Measurements from ENCODE around the gene ATG12.
"Not testable (repeated sequence)": the region's sequence is repeated elsewhere in the genome, so short reads cannot be mapped to it uniquely, and the experiment has no call there.

The ATG12 gene

DNA sequence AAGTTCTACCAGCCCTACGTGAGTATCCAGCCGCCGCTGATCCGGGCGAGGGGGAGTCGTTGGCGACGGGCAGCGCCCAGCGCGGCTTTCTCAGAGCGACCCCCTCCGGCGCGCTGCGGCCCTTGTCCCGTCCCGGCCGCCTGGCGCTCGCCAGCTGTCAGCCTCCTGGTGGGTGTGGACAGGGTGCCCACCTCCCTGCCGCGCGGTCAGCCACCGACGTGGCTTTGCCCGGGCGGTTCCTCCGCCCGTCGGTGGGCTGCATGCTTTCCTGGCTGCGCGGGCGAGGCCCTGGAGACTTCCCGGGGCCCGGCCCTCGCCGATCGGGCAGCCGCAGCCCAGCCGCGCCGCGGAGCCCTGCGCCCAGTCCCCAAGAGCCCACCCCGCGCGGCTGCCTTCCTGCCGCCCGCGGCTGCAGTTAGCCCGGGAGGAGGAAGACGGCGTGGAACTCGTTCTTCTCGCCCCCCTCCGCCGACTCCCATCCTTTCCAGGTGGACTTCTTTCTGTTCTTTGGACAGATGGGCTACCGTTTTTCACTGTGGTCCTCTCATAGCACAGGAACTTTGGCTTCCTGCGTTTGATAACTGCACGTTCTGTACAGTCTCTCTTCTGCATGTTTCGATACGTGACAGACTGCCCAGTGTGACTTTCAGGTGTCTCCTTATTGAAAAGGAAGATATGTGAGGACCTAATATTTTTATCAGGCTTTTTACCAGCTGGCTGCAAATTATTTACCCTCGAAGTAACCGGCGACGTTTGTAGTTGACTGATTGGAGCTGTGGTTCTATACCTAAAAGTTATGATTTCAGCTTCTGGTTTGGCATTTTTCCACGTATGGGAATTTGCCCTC lies 947 bp upstream of the ATG12 start:
- peak; percentile 60 to 66 for DNase-seq

DNA sequence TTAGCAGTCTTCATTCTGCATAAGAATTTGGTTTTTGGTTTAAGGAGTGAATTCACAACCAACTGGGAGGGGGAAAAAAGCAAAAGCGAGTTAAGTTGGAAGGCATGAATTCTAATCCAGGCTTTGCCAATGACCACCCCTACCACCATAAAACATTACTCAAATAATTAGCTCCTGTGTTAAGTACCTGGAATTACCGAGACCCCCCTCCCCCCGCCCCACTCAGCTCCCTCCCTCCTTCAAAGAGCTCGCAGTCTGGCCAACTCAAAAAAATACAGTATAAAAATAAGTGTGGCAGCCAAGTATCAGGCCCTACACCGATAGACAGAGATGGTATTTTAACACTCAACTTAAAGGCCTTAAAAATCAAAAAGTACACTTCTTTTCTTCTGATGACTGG lies 492 bp downstream of the ATG12 start:
- DNase-seq, result no peak

DNA sequence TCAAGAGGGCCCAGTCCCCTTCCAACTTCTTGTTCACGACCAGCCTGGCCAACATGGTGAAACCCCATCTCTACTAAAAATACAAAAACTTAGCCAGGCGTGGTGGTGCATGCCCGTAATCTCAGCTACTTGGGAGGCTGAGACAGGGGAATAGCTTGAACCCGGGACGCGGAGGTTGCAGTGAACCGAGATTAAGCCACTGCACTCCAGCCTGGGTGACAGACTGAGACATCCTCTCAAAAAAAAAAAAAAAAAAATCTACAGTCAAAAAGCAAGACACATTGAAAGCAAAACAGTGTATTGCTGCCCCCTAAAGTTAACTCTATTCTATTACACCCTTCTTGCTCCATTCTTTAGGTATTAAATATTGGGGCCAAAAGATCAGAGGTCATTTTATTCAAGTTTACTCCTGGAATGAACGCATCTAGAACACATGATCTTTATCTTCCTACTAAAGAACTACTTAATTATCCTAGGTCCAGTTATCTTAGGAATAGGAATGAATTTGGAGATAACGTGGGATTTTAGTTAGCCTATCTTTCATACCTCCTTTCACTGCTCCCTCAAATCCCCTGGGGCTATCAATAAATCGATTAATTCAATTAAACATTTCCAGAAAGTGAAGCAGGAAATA lies 2.4 kb downstream of the ATG12 start:
- DNase-seq, result peak; percentile 34 to 37

GRCh38 chr5:115835481-115835880 lies 5.9 kb downstream of the ATG12 start:
- DNase-seq, result no peak

DNA sequence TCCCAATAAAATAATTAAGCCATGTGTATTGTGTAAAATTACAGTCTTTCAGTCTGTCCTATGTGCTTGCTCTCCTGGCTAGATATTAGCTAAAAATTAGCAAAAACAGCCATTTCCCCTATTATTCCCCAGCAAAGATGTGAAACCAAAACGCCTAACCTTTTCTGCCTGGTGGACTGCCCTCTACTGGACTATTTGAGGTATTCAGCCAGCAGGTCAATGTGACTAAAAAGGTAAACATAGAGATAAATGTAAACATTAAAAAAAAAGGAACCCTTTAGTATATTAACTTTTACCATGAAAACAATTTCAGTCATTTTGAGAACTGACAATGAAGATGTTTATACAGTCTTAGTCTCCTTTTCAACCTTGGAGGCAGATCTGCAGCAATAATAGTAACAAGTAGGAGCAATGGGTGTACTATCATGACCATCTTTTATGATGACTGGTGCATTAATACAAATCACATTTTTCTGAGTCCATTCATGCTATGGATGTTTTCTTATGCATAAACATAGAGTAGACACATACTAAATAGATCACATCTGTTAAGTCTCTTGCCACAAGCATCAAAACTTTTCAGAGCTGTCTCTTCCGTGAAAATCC lies 10.1 kb downstream of the ATG12 start:
- peak; percentile 5 to 23 for DNase-seq

DNA sequence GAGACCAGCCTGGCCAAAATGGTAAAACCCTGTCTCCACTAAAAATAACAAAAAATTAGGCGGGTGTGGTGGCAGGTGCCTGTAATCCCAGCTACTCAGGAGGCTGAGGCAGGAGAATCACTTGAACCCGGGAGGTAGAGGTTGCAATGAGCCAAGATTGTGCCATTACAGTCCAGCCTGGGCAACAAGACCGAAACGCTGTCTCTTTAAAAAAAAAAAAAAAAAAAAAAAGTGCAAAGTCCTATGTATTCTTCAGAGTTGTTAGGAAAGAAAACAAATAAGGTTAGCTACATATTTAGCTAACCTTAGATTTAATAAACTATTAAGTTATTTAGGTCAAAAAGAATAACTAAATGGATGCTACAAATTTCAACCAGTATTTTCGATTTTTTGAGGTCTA lies 11.5 kb downstream of the ATG12 start:
- no peak for DNase-seq

DNA sequence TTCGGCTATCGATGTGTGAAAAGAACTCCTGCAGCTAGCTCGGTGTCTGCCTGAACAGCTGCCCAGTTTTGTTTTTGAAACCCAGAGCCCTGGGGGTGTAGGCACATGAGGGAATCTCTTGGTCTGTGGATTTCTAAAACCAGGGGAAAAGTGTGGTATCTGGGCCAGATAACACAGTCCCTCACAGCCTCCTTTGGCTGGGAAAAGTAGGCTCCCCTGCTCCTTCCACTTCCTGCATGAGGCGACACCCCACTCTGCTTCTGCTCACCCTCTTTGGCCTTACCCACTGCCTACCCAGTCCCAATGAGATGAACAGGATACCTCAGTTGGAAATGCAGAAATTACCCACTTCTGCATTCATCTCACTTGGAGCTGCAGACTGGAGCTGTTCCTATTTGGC lies 15.4 kb downstream of the ATG12 start:
- DNase-seq, result no peak

- not testable (repeated sequence) for DNase-seq
These were observed 16.4 kb downstream of the ATG12 start for GRCh38 chr5:115824983-115825382.

DNA sequence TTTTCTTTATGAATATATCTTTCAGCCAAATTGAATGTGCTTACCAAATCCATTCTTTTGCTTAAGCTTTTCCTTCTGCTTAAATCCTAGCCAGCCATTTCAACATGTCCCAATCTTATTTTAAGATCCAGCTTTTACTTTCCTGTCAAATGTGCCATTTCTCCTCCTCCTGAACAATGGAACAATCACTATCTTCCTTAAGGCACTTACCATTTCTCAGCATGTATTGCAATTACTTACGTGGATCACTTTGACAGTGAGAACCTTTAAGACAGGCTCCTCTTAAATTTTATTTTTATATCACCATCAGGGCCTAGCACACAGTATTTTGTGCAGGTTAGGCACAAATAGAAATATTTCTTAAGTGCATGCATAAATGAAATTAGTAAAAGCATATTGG lies 20.5 kb downstream of the ATG12 start:
- DNase-seq, result no peak

DNA sequence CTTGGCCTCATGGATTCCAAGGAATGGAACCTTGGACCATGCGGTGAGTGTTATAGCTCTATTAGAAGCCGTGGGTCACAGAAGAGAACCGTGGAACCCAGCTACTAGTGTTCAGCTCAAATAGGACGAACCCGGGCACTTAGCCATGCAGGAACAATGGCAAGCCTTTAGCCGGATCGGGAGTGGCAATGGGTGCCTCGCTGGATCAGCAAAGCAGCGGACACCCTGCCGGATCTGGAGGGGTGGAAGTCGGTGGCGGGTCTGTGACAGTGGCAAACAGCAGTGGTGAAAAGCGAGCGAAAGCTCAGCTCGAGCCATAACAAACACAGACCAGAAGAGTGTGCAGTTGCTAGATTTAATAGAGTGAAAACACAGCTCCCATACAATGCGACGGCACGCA lies 22.5 kb downstream of the ATG12 start:
- no peak for DNase-seq

- no peak for DNase-seq
These were observed 24.0 kb downstream of the ATG12 start for GRCh38 chr5:115817386-115817785.

DNA sequence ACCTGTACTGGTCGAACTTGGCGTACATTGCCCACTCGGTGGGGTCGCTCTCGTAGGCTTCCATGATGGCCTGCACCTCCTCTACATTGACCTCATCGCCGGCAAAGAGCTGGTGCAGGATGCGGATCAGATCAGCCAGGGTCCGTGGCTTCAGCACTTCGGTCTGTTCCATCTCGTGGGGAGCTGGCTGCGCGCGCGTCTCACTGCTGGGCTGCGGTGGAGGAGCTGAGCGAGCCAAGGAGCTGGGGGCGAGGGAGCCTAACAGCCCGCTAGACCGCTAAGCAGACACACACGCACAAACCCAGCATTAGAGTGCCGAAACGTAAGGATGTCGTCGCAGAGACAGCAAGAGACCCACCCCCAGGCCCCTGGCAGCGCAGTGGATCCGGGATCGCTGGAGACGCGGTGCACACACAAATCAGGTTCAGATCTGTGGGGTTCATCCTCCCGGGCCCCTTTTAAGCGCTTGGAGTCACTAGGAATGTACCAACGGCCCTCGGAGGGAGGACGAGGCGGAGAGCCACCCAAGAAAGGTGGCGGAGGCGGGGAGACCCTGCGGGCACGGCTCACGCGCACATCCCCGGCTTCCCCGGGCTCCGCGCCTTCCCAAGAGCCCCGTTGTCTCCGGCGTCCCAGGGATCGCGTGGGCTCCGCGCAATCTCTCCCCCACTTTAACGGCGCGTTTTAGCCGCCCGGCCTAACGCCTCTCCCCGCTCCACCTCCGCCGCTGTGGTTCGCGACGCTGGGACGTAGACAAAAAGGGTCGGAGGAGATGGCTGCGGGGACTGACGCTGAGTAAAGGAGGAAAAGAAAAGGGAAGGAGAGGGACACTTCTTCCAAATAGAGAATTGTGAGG lies 24.9 kb downstream of the ATG12 start, which contains the start of gene CDO1:
TSS of gene CDO1 (minus strand) at position 434 of the 856 bp plus-strand sequence. CDS start at position 172, 262 bp downstream.
- DNase-seq, result no peak

- no peak for DNase-seq
These were observed 25.6 kb downstream of the ATG12 start for GRCh38 chr5:115815693-115816225.

GRCh38 chr5:115815006-115815692 lies 26.2 kb downstream of the ATG12 start:
- no peak for DNase-seq

GRCh38 chr5:115813719-115814118 lies 27.6 kb downstream of the ATG12 start:
- no peak for DNase-seq

DNA sequence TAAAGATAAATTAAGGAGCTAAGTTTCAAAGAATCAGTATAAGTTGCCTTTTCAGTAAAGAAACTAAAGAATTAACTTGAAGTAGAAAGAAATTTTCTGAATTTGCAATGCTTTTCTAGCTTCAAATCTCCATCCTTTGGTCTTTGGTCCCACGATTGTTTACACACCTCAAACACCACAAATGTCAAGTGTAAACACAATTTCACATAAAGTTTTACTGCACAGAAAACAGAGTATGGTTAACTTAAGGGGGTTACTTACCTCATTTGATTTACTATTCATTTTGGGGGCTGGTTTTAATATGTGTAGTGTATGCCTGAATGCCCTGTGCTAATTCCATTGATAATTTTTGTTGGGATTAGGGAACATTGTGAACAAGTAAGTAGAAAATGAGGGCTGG lies 29.0 kb downstream of the ATG12 start:
- no peak for DNase-seq

- DNase-seq, result no peak
These were observed 30.0 kb downstream of the ATG12 start for GRCh38 chr5:115811406-115811805.

DNA sequence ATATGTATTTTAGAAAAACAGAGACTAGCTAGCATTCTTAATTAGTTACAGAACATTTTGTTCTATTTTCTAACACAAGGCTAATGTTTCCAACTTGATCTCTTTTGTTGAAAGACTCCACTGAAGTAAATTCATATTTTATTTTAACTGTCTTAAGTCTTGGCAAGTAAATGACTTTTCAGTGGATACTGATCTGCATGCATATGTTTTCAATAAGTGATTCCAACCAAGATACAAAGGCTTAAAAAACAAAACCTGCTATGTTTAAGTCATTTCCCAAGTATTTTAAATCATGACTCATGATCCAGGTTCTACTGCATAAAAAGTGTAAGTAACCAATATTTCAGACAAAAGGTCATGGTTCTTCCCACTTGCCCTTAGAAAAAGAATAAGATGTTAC lies 30.6 kb downstream of the ATG12 start:
- DNase-seq, result no peak

DNA sequence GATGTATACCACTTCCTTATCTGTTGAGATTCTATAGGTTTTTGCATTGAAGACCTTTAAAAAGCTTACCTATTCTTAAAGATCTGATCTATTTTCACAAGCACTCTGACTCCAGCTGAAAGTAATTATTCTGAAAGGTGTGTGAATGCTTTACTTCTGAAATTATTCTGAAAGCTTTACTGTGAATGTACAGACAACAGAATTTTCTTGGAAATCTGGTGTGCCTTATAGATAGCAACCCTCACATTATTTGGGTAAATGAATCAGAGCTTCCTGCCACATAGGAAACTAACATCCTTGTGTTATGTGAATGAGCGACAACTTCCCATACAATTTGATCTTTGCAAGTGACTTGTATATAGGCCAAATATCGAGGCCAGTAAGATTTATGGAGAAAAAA lies 31.4 kb downstream of the ATG12 start:
- no peak for DNase-seq

GRCh38 chr5:115808066-115808465 lies 33.3 kb downstream of the ATG12 start:
- DNase-seq, result not testable (repeated sequence)

DNA sequence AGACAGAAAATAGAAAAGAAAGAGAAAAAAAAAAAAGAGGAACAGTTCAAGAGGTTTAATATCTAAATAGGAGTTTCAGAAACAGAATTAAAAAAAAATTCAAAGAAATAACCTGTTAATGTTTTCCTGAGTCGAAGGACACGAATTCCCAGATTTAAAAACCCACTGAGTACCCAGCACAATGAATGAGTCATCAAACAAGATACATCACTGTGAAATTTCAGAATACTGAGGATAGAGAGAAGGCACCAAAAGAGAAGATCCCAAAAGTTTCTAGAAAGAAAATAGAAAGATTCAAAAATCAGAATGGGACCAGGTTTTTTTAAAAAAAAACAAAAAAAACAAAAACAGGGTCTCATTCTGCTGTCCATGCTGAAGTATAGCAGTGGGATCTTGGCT lies 33.7 kb downstream of the ATG12 start:
- DNase-seq, result no peak
